HCT116 (cell line): ENCODE results near the gene STX5.
A peak's percentile ranks its signal among the peaks of the same experiment; 100 is the strongest.

ENCODE experiments used
- EZH2phosphoT487 ChIP-seq: fragments of 200-600 bp; IDR thresholded peaks from 2 replicates; pipeline ENCODE4 v1.6.1; 2018; ENCODE audit warnings: antibody characterized with exemption, borderline replicate concordance
- POLR2AphosphoS5 ChIP-seq: IDR thresholded peaks from 2 replicates; pipeline ENCODE4 v1.6.1; 2011; ENCODE audit warnings: mild to moderate bottlenecking, low read depth, low read length, moderate library complexity
- TF ChIP-seq, protein P1 (sequence below), 3 experiments: fragments of 200-600 bp in 1 of 3; sonication (generic) in 1 of 3; IDR thresholded peaks in 2 of 3; conservative IDR thresholded peaks in 1 of 3; 2 replicates each; pipeline ENCODE4 v1.5.1; 2012 to 2017; ENCODE audit warnings: low read depth in 2 of 3, low read length in 2 of 3, antibody characterized with exemption in 1 of 3, borderline replicate concordance in 1 of 3, control low read depth in 1 of 3, mild to moderate bottlenecking in 1 of 3, mixed read lengths in 1 of 3, mixed run types in 1 of 3, moderate library complexity in 1 of 3; ENCODE audit not compliant: insufficient read depth in 1 of 3

GRCh38 chr11:62850911-62851806, 19.3 kb upstream of the STX5 start:
- TF ChIP-seq, protein P1, sequence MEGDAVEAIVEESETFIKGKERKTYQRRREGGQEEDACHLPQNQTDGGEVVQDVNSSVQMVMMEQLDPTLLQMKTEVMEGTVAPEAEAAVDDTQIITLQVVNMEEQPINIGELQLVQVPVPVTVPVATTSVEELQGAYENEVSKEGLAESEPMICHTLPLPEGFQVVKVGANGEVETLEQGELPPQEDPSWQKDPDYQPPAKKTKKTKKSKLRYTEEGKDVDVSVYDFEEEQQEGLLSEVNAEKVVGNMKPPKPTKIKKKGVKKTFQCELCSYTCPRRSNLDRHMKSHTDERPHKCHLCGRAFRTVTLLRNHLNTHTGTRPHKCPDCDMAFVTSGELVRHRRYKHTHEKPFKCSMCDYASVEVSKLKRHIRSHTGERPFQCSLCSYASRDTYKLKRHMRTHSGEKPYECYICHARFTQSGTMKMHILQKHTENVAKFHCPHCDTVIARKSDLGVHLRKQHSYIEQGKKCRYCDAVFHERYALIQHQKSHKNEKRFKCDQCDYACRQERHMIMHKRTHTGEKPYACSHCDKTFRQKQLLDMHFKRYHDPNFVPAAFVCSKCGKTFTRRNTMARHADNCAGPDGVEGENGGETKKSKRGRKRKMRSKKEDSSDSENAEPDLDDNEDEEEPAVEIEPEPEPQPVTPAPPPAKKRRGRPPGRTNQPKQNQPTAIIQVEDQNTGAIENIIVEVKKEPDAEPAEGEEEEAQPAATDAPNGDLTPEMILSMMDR (IDR thresholded peaks at IDR 0.05 in 2 of 3, conservative IDR thresholded peaks at IDR 0.05 in 1 of 3; ENCODE audit: borderline replicate concordance in 1 of 3, insufficient read depth in 1 of 3, low read depth in 2 of 3, low read length in 2 of 3), result no peak
- TF ChIP-seq POLR2AphosphoS5, result peak; percentile 89; the same call in 1 of the 2 replicates
- no peak for TF ChIP-seq EZH2phosphoT487
